AG04450 (cell line): Measurements from ENCODE around the gene SUSD4. TPM values are rescaled to one million over a fixed set of nuclear protein-coding genes. Genes with fewer than 3 reads are reported as not detected.

ENCODE experiments used
- CTCF ChIA-PET: fragments of 300-600, 350-600 bp; formaldehyde crosslinking; extraction: SDS; loops from one replicate; lab custom pipeline; 2022; ENCODE audit warnings: antibody characterized with exemption, inconsistent platforms; lab: Charles Lee
- POLR2A ChIA-PET: fragments of 350-600 bp; formaldehyde crosslinking; extraction: SDS; loops from one replicate; lab custom pipeline; 2021; ENCODE audit warnings: antibody characterized with exemption, inconsistent platforms; lab: Yijun Ruan, JAX
- DNase-seq: peaks from one replicate; pipeline ENCODE4 v3.0.0-alpha.2; 2011; ENCODE audit warnings: low read depth, low spot score
- H3K27ac ChIP-seq: one replicate; pipeline ENCODE4 v1.5.1; 2012; ENCODE audit warnings: low read depth, low read length, control low read depth
- H3K27me3 ChIP-seq: one replicate; pipeline ENCODE4 v1.6.0; 2012; ENCODE audit warnings: low read length; ENCODE audit not compliant: control insufficient read depth, insufficient read depth
- H3K4me3 ChIP-seq: 2 replicates; pipeline ENCODE4 v1.5.1; 2011; ENCODE audit warnings: mild to moderate bottlenecking, low read depth, low read length, control low read depth
- H3K9me3 ChIP-seq: 2 replicates; pipeline ENCODE4 v1.5.1; 2012; ENCODE audit warnings: low read length; ENCODE audit not compliant: control insufficient read depth, insufficient read depth
- CTCF ChIP-seq: IDR thresholded peaks from 2 replicates; pipeline ENCODE4 v1.5.1; 2011; ENCODE audit warnings: low read depth, low read length, control low read depth, inconsistent platforms
- polyA plus RNA-seq: library from polyadenylated mRNA; depleted of rRNA; stranded (reverse); fragments of >200 nt; gene quantifications from 2 replicates; pipeline ENCODE4 v1.2.3, GENCODE V29; 2011

SUSD4 gene
- polyA plus RNA-seq, 1 experiment: 0.29 TPM

- ChIA-PET CTCF (interaction anchor here (2.0 kb wide), 1 partner anchor 261 kb away, joined by 6 read pairs; no protein-coding TSS in a partner anchor), POLR2A (no interaction called here)
- H3K9me3 ChIP-seq: peaks cover 18% of the 10 kb centered on the region; the same call in 1 of the 2 replicates
- no peak for TF ChIP-seq CTCF
- H3K4me3 ChIP-seq: no peak overlapping the region
- peaks cover 38% of the 10 kb centered on the region for H3K27me3 ChIP-seq
- DNase-seq: no peak
- no peak overlapping the region for H3K27ac ChIP-seq
Observed at GRCh38 chr1:223394706-223395105, 30.7 kb upstream of the SUSD4 start.

- ChIA-PET POLR2A (no interaction called here), CTCF (interaction anchor here (2.0 kb wide), 1 partner anchor 261 kb away, joined by 6 read pairs; no protein-coding TSS in a partner anchor)
- Histone ChIP-seq H3K9me3 (peaks cover 18% of the 10 kb centered on the region; the same call in 1 of the 2 replicates), H3K4me3 (no peak overlapping the region), H3K27me3 (peaks cover 40% of the 10 kb centered on the region), H3K27ac (no peak overlapping the region)
- TF ChIP-seq CTCF: no peak
- DNase-seq: no peak
Observed at GRCh38 chr1:223394242-223394641, 30.3 kb upstream of the SUSD4 start.

GRCh38 chr1:223393275-223394214, 29.6 kb upstream of the SUSD4 start, which contains the start of gene CCDC185:
CCDC185 (plus strand) TSS chr1:223393415; CDS start chr1:223393476, 61 bp downstream.
- no peak for DNase-seq
- no peak for TF ChIP-seq CTCF
- H3K27ac ChIP-seq: no peak within 1 kb of the TSS
- peaks cover 18% of the 10 kb centered on the region; the same call in 1 of the 2 replicates for H3K9me3 ChIP-seq
- ChIA-PET CTCF (interaction anchor here (2.0 kb wide), 1 partner anchor 260 kb away, joined by 6 read pairs; no protein-coding TSS in a partner anchor), POLR2A (no interaction called here)
- peak within 1 kb of the TSS; percentile 42 for H3K4me3 ChIP-seq
- H3K27me3 ChIP-seq: peaks cover 45% of the 10 kb centered on the region

GRCh38 chr1:223390618-223391017, 26.6 kb upstream of the SUSD4 start:
- POLR2A ChIA-PET: no interaction called here
- Histone ChIP-seq H3K9me3 (peaks cover 18% of the 10 kb centered on the region; the same call in 1 of the 2 replicates), H3K4me3 (no peak overlapping the region), H3K27ac (no peak overlapping the region), H3K27me3 (peaks cover 45% of the 10 kb centered on the region)
- no peak for DNase-seq
- CTCF ChIA-PET: no interaction called here
- no peak for TF ChIP-seq CTCF

GRCh38 chr1:223386013-223386412, 22.0 kb upstream of the SUSD4 start:
- Histone ChIP-seq H3K4me3 (no peak overlapping the region), H3K27me3 (peaks cover 18% of the 10 kb centered on the region), H3K9me3 (no peaks in the 10 kb centered on the region), H3K27ac (no peak overlapping the region)
- no peak for TF ChIP-seq CTCF
- ChIA-PET POLR2A (no interaction called here), CTCF (no interaction called here)
- DNase-seq: no peak
